ENCODE data around the gene MCM9.

The MCM9 gene

DNA sequence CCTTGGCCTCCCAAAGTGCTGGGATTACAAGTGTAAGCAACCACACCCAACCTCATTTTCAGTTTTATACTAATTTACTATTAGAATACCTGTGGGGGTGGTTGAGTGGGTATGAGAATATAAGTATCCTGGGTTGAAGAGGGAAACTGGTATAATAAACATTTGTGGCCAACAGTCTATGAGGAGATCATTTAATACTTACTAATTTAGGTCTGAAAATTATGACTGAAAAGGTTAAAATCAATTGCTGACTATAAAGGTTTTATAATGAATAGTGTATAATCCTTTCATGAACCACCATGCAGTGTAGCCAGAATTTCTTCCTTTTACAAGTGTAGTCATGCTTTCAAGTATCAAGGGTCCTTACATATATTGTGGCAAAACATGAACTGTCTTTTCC is 29.9 kb downstream of the MCM9 start:
- H3K36me3 ChIP-seq (ENCODE audit: control insufficient read depth, insufficient read depth, low read length): peaks cover 2% of the 10 kb centered on the region
- TF ChIP-seq, protein P1, sequence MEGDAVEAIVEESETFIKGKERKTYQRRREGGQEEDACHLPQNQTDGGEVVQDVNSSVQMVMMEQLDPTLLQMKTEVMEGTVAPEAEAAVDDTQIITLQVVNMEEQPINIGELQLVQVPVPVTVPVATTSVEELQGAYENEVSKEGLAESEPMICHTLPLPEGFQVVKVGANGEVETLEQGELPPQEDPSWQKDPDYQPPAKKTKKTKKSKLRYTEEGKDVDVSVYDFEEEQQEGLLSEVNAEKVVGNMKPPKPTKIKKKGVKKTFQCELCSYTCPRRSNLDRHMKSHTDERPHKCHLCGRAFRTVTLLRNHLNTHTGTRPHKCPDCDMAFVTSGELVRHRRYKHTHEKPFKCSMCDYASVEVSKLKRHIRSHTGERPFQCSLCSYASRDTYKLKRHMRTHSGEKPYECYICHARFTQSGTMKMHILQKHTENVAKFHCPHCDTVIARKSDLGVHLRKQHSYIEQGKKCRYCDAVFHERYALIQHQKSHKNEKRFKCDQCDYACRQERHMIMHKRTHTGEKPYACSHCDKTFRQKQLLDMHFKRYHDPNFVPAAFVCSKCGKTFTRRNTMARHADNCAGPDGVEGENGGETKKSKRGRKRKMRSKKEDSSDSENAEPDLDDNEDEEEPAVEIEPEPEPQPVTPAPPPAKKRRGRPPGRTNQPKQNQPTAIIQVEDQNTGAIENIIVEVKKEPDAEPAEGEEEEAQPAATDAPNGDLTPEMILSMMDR (IDR thresholded peaks at IDR 0.05; ENCODE audit: insufficient read depth, low read length, poor library complexity, severe bottlenecking): no peak
- H3K4me3 ChIP-seq (replicated peaks; ENCODE audit: low read depth, low read length): no peak overlapping the region
- no peaks in the 10 kb centered on the region for H3K27me3 ChIP-seq (replicated peaks; ENCODE audit: control insufficient read depth, insufficient read depth, low read length)
- no peak for DNase-seq (ENCODE audit: extremely low read depth, insufficient read length)

DNA sequence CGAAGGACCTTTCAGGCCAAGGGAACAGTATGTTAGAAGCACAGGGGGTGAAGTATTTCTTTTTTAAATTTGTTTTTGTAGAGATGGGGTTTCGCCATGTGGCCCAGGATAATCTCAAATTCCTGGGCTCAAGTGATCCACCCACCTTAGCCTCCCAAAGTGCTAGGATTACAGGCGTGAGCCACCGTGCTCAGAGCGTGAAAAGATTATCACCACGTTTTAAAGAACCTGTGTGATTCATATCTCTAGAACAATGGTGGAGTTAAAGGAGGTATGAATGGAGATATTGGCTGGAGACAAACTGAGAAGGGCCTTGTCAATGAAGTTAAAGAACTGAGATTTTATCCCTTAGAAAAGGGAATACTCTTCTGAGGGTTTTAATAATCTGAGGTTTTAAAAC is 31.3 kb downstream of the MCM9 start:
- Histone ChIP-seq H3K27me3 (replicated peaks; ENCODE audit: control insufficient read depth, insufficient read depth, low read length) (no peaks in the 10 kb centered on the region), H3K4me3 (replicated peaks; ENCODE audit: low read depth, low read length) (no peak overlapping the region), H3K36me3 (ENCODE audit: control insufficient read depth, insufficient read depth, low read length) (peaks cover 3% of the 10 kb centered on the region)
- TF ChIP-seq, protein P1 (IDR thresholded peaks at IDR 0.05; ENCODE audit: insufficient read depth, low read length, poor library complexity, severe bottlenecking): no peak
- DNase-seq (ENCODE audit: extremely low read depth, insufficient read length): no peak

DNA sequence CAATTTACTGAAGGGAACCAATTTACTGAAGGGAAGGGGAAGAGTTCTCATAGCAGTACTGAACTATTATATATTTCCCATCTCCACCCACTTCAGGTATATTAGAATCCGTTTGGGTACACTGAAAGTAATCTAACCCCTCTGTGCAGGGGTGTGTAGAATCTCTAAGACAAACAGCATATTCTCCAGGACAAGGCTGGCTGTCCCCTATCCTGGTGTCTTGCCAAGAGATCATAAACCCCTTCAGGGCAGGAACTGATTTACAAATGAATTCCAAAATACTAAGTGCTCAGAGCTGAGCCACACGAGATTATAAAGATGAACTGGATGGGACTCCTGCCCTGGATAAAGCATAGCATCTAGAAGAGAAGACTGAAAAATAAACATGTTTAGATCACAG is 31.8 kb downstream of the MCM9 start:
- Histone ChIP-seq H3K27me3 (replicated peaks; ENCODE audit: control insufficient read depth, insufficient read depth, low read length) (no peaks in the 10 kb centered on the region), H3K4me3 (replicated peaks; ENCODE audit: low read depth, low read length) (no peak overlapping the region), H3K36me3 (ENCODE audit: control insufficient read depth, insufficient read depth, low read length) (peaks cover 3% of the 10 kb centered on the region)
- DNase-seq (ENCODE audit: extremely low read depth, insufficient read length): no peak
- TF ChIP-seq, protein P1 (IDR thresholded peaks at IDR 0.05; ENCODE audit: insufficient read depth, low read length, poor library complexity, severe bottlenecking): no peak

DNA sequence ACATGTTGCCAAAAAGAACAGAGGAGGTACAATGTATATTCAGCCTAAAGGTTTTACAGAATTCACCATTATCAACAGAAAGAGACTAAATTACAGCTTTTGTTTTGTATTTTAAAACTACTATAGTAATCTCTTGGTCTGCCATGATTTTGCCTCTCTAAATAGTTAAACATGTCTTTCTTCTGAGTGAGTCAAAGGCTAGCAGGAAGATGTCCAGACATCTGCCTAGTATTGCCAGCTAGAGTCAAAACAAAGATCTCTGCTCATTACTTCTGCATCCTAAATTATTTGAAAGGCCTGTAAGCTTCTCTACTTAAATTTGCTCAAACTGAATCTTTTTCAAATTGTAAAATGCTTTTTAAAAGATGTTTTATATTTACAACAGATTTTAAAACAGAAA is 32.2 kb downstream of the MCM9 start:
- TF ChIP-seq, protein P1 (IDR thresholded peaks at IDR 0.05; ENCODE audit: insufficient read depth, low read length, poor library complexity, severe bottlenecking): no peak
- no peaks in the 10 kb centered on the region for H3K27me3 ChIP-seq (replicated peaks; ENCODE audit: control insufficient read depth, insufficient read depth, low read length)
- peaks cover 3% of the 10 kb centered on the region for H3K36me3 ChIP-seq (ENCODE audit: control insufficient read depth, insufficient read depth, low read length)
- no peak overlapping the region for H3K4me3 ChIP-seq (replicated peaks; ENCODE audit: low read depth, low read length)
- DNase-seq (ENCODE audit: extremely low read depth, insufficient read length): no peak

DNA sequence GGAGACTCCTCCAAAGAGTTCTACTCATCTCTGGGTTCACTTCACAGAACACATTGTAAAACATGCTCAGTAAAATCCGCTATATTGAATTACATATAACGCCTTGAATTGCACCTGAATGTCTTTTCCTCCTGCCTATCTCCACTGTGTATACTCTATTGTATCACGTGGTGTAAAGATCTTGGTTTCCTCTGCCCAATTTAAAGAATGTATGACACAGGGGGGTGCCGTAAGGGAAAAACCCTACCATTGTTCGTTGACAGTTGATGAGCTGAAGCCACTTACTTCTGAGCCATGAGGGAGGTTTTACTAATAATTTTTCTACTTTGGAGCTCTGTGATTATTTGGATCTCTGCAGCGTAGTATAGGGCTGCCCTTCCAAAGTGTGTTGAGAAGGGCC is 35.0 kb downstream of the MCM9 start:
- DNase-seq (ENCODE audit: extremely low read depth, insufficient read length): no peak
- TF ChIP-seq, protein P1 (IDR thresholded peaks at IDR 0.05; ENCODE audit: insufficient read depth, low read length, poor library complexity, severe bottlenecking): no peak
- peaks cover 3% of the 10 kb centered on the region for H3K36me3 ChIP-seq (ENCODE audit: control insufficient read depth, insufficient read depth, low read length)
- no peaks in the 10 kb centered on the region for H3K27me3 ChIP-seq (replicated peaks; ENCODE audit: control insufficient read depth, insufficient read depth, low read length)
- H3K4me3 ChIP-seq (replicated peaks; ENCODE audit: low read depth, low read length): no peak overlapping the region

DNA sequence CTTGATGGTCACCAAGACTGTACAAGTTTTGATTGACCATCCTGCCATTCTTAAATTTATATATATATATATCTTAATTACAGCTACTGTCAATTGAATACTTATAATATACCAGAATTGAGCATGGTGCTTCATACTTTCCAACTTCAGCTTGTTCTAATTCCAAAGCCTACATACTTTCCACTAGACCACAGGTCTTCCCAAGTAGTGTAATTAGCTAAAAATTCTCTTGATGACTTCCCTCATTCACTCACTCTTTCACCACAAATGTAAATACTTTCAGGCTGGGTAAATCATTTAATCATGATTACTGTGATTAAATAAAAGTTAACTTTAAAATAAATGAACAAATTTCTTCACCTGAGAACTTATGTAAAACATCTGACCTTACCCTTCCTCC is 37.6 kb downstream of the MCM9 start:
- TF ChIP-seq, protein P1 (IDR thresholded peaks at IDR 0.05; ENCODE audit: insufficient read depth, low read length, poor library complexity, severe bottlenecking): no peak
- Histone ChIP-seq H3K27me3 (replicated peaks; ENCODE audit: control insufficient read depth, insufficient read depth, low read length) (no peaks in the 10 kb centered on the region), H3K36me3 (ENCODE audit: control insufficient read depth, insufficient read depth, low read length) (peaks cover 1% of the 10 kb centered on the region), H3K4me3 (replicated peaks; ENCODE audit: low read depth, low read length) (no peak overlapping the region)
- no peak for DNase-seq (ENCODE audit: extremely low read depth, insufficient read length)
